BLaER1 (cell line): ENCODE measurements around the gene DYNLT4.

Source experiments
- H3K27ac ChIP-seq: shearing (Covaris generic); formaldehyde crosslinking; 2 replicates; pipeline ENCODE4 v1.8.1; 2022
- H3K27me3 ChIP-seq: shearing (Covaris generic); formaldehyde crosslinking; 2 replicates; pipeline ENCODE4 v1.8.1; 2022
- H3K36me3 ChIP-seq: shearing (Covaris generic); formaldehyde crosslinking; 2 replicates; pipeline ENCODE4 v1.8.1; 2022
- H3K4me1 ChIP-seq: shearing (Covaris generic); formaldehyde crosslinking; 2 replicates; pipeline ENCODE4 v1.8.1; 2022
- H3K4me2 ChIP-seq: shearing (Covaris generic); formaldehyde crosslinking; 2 replicates; pipeline ENCODE4 v1.8.1; 2022
- H3K4me3 ChIP-seq: shearing (Covaris generic); formaldehyde crosslinking; 2 replicates; pipeline ENCODE4 v1.8.1; 2022
- H3K9ac ChIP-seq: shearing (Covaris generic); formaldehyde crosslinking; 2 replicates; pipeline ENCODE4 v1.8.1; 2022
- H3K9me3 ChIP-seq: shearing (Covaris generic); formaldehyde crosslinking; 2 replicates; pipeline ENCODE4 v1.8.1; 2022
- H4K20me1 ChIP-seq: shearing (Covaris generic); formaldehyde crosslinking; 2 replicates; pipeline ENCODE4 v1.8.1; 2022
- Cebpa-rat ChIP-seq: shearing (Covaris generic); IDR thresholded peaks from 2 replicates; pipeline ENCODE4 v1.8.1; 2022

Gene DYNLT4

GRCh38 chr1:44810101-44810761 lies 3.1 kb upstream of the DYNLT4 start:
- peak overlapping the region; percentile 98 for H3K27ac ChIP-seq
- H3K9me3 ChIP-seq = no peaks in the 10 kb centered on the region
- H3K4me2 ChIP-seq = peak overlapping the region; percentile 79
- no peaks in the 10 kb centered on the region for H3K27me3 ChIP-seq
- H4K20me1 ChIP-seq = no peaks in the 10 kb centered on the region
- no peak for TF ChIP-seq Cebpa-rat
- H3K4me1 ChIP-seq = peaks cover 95% of the 10 kb centered on the region
- peak overlapping the region; percentile 56 for H3K9ac ChIP-seq
- H3K36me3 ChIP-seq = peaks cover 18% of the 10 kb centered on the region
- no peak overlapping the region for H3K4me3 ChIP-seq

GRCh38 chr1:44808938-44809917 lies 2.1 kb upstream of the DYNLT4 start:
- Histone ChIP-seq H3K36me3 (peaks cover 28% of the 10 kb centered on the region), H3K4me1 (peaks cover 88% of the 10 kb centered on the region), H3K27ac (peak overlapping the region; percentile 98), H4K20me1 (no peaks in the 10 kb centered on the region), H3K4me3 (peak overlapping the region; percentile 49), H3K4me2 (peak overlapping the region; percentile 79), H3K9me3 (no peaks in the 10 kb centered on the region), H3K27me3 (no peaks in the 10 kb centered on the region), H3K9ac (peak overlapping the region; percentile 78)
- TF ChIP-seq Cebpa-rat = no peak

- Histone ChIP-seq H3K27me3 (no peaks in the 10 kb centered on the region), H3K4me3 (peak within 1 kb of the TSS; percentile 49), H3K4me1 (peaks cover 84% of the 10 kb centered on the region), H4K20me1 (no peaks in the 10 kb centered on the region), H3K36me3 (peaks cover 37% of the 10 kb centered on the region), H3K9me3 (no peaks in the 10 kb centered on the region), H3K27ac (peak within 1 kb of the TSS; percentile 98), H3K9ac (peak within 1 kb of the TSS; percentile 78), H3K4me2 (peak within 1 kb of the TSS; percentile 79)
- TF ChIP-seq Cebpa-rat = no peak
Observed at GRCh38 chr1:44808063-44808937, 1.1 kb upstream of the DYNLT4 start, which contains the start of gene BTBD19. TSS of gene BTBD19 (plus strand) at chr1:44808523. CDS start at chr1:44808821, 298 bp downstream.

- peaks cover 45% of the 10 kb centered on the region for H3K36me3 ChIP-seq
- peak overlapping the region; percentile 78 for H3K9ac ChIP-seq
- no peaks in the 10 kb centered on the region for H3K9me3 ChIP-seq
- H3K4me2 ChIP-seq = peak overlapping the region; percentile 79
- peaks cover 84% of the 10 kb centered on the region for H3K4me1 ChIP-seq
- H3K4me3 ChIP-seq = peak overlapping the region; percentile 49
- no peaks in the 10 kb centered on the region for H4K20me1 ChIP-seq
- H3K27ac ChIP-seq = peak overlapping the region; percentile 98
- no peaks in the 10 kb centered on the region for H3K27me3 ChIP-seq
- no peak for TF ChIP-seq Cebpa-rat
Observed at GRCh38 chr1:44807364-44808062, 362 bp upstream of the DYNLT4 start.

- Histone ChIP-seq H3K4me3 (no peak overlapping the region), H3K36me3 (peaks cover 53% of the 10 kb centered on the region), H3K4me1 (peaks cover 83% of the 10 kb centered on the region), H3K27ac (peak overlapping the region; percentile 98), H3K27me3 (no peaks in the 10 kb centered on the region), H3K4me2 (peak overlapping the region; percentile 79), H3K9me3 (no peaks in the 10 kb centered on the region), H3K9ac (peak overlapping the region; percentile 78; the same call in 1 of the 2 replicates), H4K20me1 (no peaks in the 10 kb centered on the region)
- TF ChIP-seq Cebpa-rat = no peak
Observed at GRCh38 chr1:44806025-44806703, 987 bp downstream of the DYNLT4 start.

GRCh38 chr1:44805311-44806024 lies 1.7 kb downstream of the DYNLT4 start:
- H3K27ac ChIP-seq = 0 out of 2 replicates have a peak overlapping the region, but pooled peaks have one; percentile 30
- no peaks in the 10 kb centered on the region for H3K9me3 ChIP-seq
- H3K27me3 ChIP-seq = no peaks in the 10 kb centered on the region
- H3K4me2 ChIP-seq = no peak overlapping the region
- peaks cover 81% of the 10 kb centered on the region for H3K4me1 ChIP-seq
- H3K4me3 ChIP-seq = no peak overlapping the region
- H3K9ac ChIP-seq = no peak overlapping the region
- no peak for TF ChIP-seq Cebpa-rat
- H3K36me3 ChIP-seq = peaks cover 53% of the 10 kb centered on the region
- no peaks in the 10 kb centered on the region for H4K20me1 ChIP-seq

GRCh38 chr1:44803312-44804095 lies 3.6 kb downstream of the DYNLT4 start:
- no peak overlapping the region for H3K4me2 ChIP-seq
- H3K36me3 ChIP-seq = peaks cover 53% of the 10 kb centered on the region
- no peaks in the 10 kb centered on the region for H3K9me3 ChIP-seq
- H3K9ac ChIP-seq = 0 out of 2 replicates have a peak overlapping the region, but pooled peaks have one; percentile 16
- no peaks in the 10 kb centered on the region for H4K20me1 ChIP-seq
- no peaks in the 10 kb centered on the region for H3K27me3 ChIP-seq
- no peak overlapping the region for H3K4me3 ChIP-seq
- peaks cover 72% of the 10 kb centered on the region for H3K4me1 ChIP-seq
- H3K27ac ChIP-seq = peak overlapping the region; percentile 18; the same call in 1 of the 2 replicates
- no peak for TF ChIP-seq Cebpa-rat
